ENCODE data around the gene SH3BP4. TPM values are rescaled to one million over a fixed set of nuclear protein-coding genes. Genes with fewer than 3 reads are reported as not detected.
A peak's percentile ranks its signal among the peaks of the same experiment; 100 is the strongest.

The SH3BP4 gene
- total and polyA plus RNA-seq, 7 donors: 4.8 to 22.8 (median 14.0) TPM

- no peak for DNase-seq
- 25 to 75% methylated on average over 20 of the region's 20 CpGs for WGBS, 2 donors
- no peaks in the 10 kb centered on the region for H3K36me3 ChIP-seq
- no peaks in the 10 kb centered on the region for H3K9me3 ChIP-seq
- TF ChIP-seq CTCF (IDR thresholded peaks at IDR 0.05) (peak in 1 of 4 experiments; percentile 5), EP300 (IDR thresholded peaks at IDR 0.05) (no peak)
- H3K27me3 ChIP-seq: no peaks in the 10 kb centered on the region
- H3K4me3 ChIP-seq: no peak overlapping the region
- peaks cover 0 to 55% (median 26%) of the 10 kb centered on the region in 4 donors for H3K4me1 ChIP-seq
- no peak overlapping the region for H3K27ac ChIP-seq
- intact Hi-C loops (cut with DNase I): no loop called here
Measured at GRCh38 chr2:235005603-235006259, 53.9 kb downstream of the SH3BP4 start.

- H3K4me3 ChIP-seq: no peak overlapping the region
- DNase-seq: no peak
- no peaks in the 10 kb centered on the region for H3K36me3 ChIP-seq
- WGBS, 2 donors: 90 to 93% methylated on average over 10 of the region's 10 CpGs
- no peaks in the 10 kb centered on the region for H3K27me3 ChIP-seq
- no peak overlapping the region for H3K27ac ChIP-seq
- TF ChIP-seq EP300 (IDR thresholded peaks at IDR 0.05): no peak
- TF ChIP-seq CTCF (IDR thresholded peaks at IDR 0.05): no peak
- TF ChIP-seq POLR2AphosphoS5 (IDR thresholded peaks at IDR 0.05): no peak
- no peak for TF ChIP-seq POLR2A (IDR thresholded peaks at IDR 0.05)
- intact Hi-C loops (cut with DNase I): no loop called here
- peaks cover 0 to 50% (median 19%) of the 10 kb centered on the region in 4 donors for H3K4me1 ChIP-seq
- H3K9me3 ChIP-seq: no peaks in the 10 kb centered on the region
Measured at GRCh38 chr2:235006461-235006860, 54.6 kb downstream of the SH3BP4 start.

GRCh38 chr2:235006986-235007385 is 55.2 kb downstream of the SH3BP4 start:
- Histone ChIP-seq H3K27ac (no peak overlapping the region), H3K9me3 (no peaks in the 10 kb centered on the region), H3K4me3 (no peak overlapping the region), H3K36me3 (no peaks in the 10 kb centered on the region), H3K27me3 (no peaks in the 10 kb centered on the region), H3K4me1 (peaks cover 0 to 50% (median 14%) of the 10 kb centered on the region in 4 donors)
- WGBS, 2 donors: 65 to 78% methylated on average over 6 of the region's 6 CpGs
- TF ChIP-seq POLR2AphosphoS5 (IDR thresholded peaks at IDR 0.05) (no peak), CTCF (IDR thresholded peaks at IDR 0.05) (no peak), POLR2A (IDR thresholded peaks at IDR 0.05) (no peak), EP300 (IDR thresholded peaks at IDR 0.05) (no peak)
- intact Hi-C loops (cut with DNase I): no loop called here
- no peak for DNase-seq

GRCh38 chr2:235007664-235008457 is 56.0 kb downstream of the SH3BP4 start:
- Histone ChIP-seq H3K9me3 (no peaks in the 10 kb centered on the region), H3K36me3 (no peaks in the 10 kb centered on the region), H3K4me1 (peaks cover 0 to 43% (median 10%) of the 10 kb centered on the region in 4 donors), H3K27ac (no peak overlapping the region), H3K4me3 (no peak overlapping the region), H3K27me3 (no peaks in the 10 kb centered on the region)
- WGBS, 2 donors: 66 to 82% methylated on average over 25 of the region's 25 CpGs
- no peak for DNase-seq
- TF ChIP-seq EP300 (IDR thresholded peaks at IDR 0.05): no peak
- no peak for TF ChIP-seq POLR2AphosphoS5 (IDR thresholded peaks at IDR 0.05)
- TF ChIP-seq POLR2A (IDR thresholded peaks at IDR 0.05): no peak
- no peak for TF ChIP-seq CTCF (IDR thresholded peaks at IDR 0.05)
- intact Hi-C loops (cut with DNase I): no loop called here
